ENCODE results near the gene RNF152. TPM values are rescaled to one million over a fixed set of nuclear protein-coding genes. Genes with fewer than 3 reads are reported as not detected.

RNF152 gene
- polyA plus RNA-seq, 1 donor from 2014 or later: 22.9 TPM

GRCh38 chr18:61888622-61889021 is 4.2 kb downstream of the RNF152 start:
- no peaks in the 10 kb centered on the region for H3F3A ChIP-seq (ENCODE audit: insufficient read depth, low read length, poor library complexity, severe bottlenecking)
- no peak overlapping the region for H2AFZ ChIP-seq (ENCODE audit: low read depth, low read length)
- no peak overlapping the region for H3K9ac ChIP-seq (ENCODE audit: low read length)
- no peak overlapping the region for H3K27ac ChIP-seq (ENCODE audit: low read length)
- no peaks in the 10 kb centered on the region for H3K9me2 ChIP-seq (ENCODE audit: insufficient read depth, low read length)
- no peak overlapping the region for H3K4me2 ChIP-seq (ENCODE audit: low read length)
- H3K4me3 ChIP-seq (ENCODE audit: low read length): no peak overlapping the region
- H3K9me3 ChIP-seq (ENCODE audit: low read length): no peaks in the 10 kb centered on the region
- no peaks in the 10 kb centered on the region for H4K20me1 ChIP-seq (ENCODE audit: insufficient read depth)
- TF ChIP-seq REST (IDR thresholded peaks at IDR 0.05; ENCODE audit: borderline replicate concordance): no peak
- no peak for TF ChIP-seq POLR2AphosphoS5 (IDR thresholded peaks at IDR 0.05)
- no peak for TF ChIP-seq EZH2 (IDR thresholded peaks at IDR 0.05; ENCODE audit: borderline replicate concordance, insufficient read depth, low read length, poor library complexity, severe bottlenecking)
- no peak for TF ChIP-seq CTCF (IDR thresholded peaks at IDR 0.05; ENCODE audit: poor library complexity, severe bottlenecking)
- TF ChIP-seq TAF1 (IDR thresholded peaks at IDR 0.05; ENCODE audit: low read depth): no peak
- no peak for TF ChIP-seq MXI1 (conservative IDR thresholded peaks at IDR 0.05; ENCODE audit: poor library complexity, severe bottlenecking)
- TF ChIP-seq EP300 (conservative IDR thresholded peaks at IDR 0.05; ENCODE audit: poor library complexity, severe bottlenecking): no peak
- no peak for TF ChIP-seq RAD21 (conservative IDR thresholded peaks at IDR 0.05)
- TF ChIP-seq SMC3 (conservative IDR thresholded peaks at IDR 0.05; ENCODE audit: poor library complexity): no peak
- no peaks in the 10 kb centered on the region for H3K27me3 ChIP-seq (ENCODE audit: insufficient read depth, low read depth, low read length)
- peaks cover 10% of the 10 kb centered on the region for H3K36me3 ChIP-seq (ENCODE audit: insufficient read depth, low read length)
- H3K79me2 ChIP-seq (replicated peaks; ENCODE audit: insufficient read depth, low read length): peaks cover 4% of the 10 kb centered on the region

- Histone ChIP-seq H3K9me3 (ENCODE audit: low read length) (no peaks in the 10 kb centered on the region), H3K36me3 (ENCODE audit: insufficient read depth, low read length) (peaks cover 10% of the 10 kb centered on the region), H2AFZ (ENCODE audit: low read depth, low read length) (no peak overlapping the region), H3K4me3 (ENCODE audit: low read length) (no peak overlapping the region), H3K9ac (ENCODE audit: low read length) (no peak overlapping the region), H3F3A (ENCODE audit: insufficient read depth, low read length, poor library complexity, severe bottlenecking) (no peaks in the 10 kb centered on the region), H3K79me2 (replicated peaks; ENCODE audit: insufficient read depth, low read length) (peaks cover 4% of the 10 kb centered on the region), H3K4me2 (ENCODE audit: low read length) (no peak overlapping the region), H3K9me2 (ENCODE audit: insufficient read depth, low read length) (no peaks in the 10 kb centered on the region), H3K27ac (ENCODE audit: low read length) (no peak overlapping the region), H4K20me1 (ENCODE audit: insufficient read depth) (no peaks in the 10 kb centered on the region), H3K27me3 (ENCODE audit: insufficient read depth, low read depth, low read length) (no peaks in the 10 kb centered on the region)
- no peak for TF ChIP-seq TAF1 (IDR thresholded peaks at IDR 0.05; ENCODE audit: low read depth)
- no peak for TF ChIP-seq EZH2 (IDR thresholded peaks at IDR 0.05; ENCODE audit: borderline replicate concordance, insufficient read depth, low read length, poor library complexity, severe bottlenecking)
- no peak for TF ChIP-seq POLR2AphosphoS5 (IDR thresholded peaks at IDR 0.05)
- TF ChIP-seq SMC3 (conservative IDR thresholded peaks at IDR 0.05; ENCODE audit: poor library complexity): no peak
- TF ChIP-seq RAD21 (conservative IDR thresholded peaks at IDR 0.05): no peak
- TF ChIP-seq REST (IDR thresholded peaks at IDR 0.05; ENCODE audit: borderline replicate concordance): no peak
- TF ChIP-seq EP300 (conservative IDR thresholded peaks at IDR 0.05; ENCODE audit: poor library complexity, severe bottlenecking): no peak
- TF ChIP-seq MXI1 (conservative IDR thresholded peaks at IDR 0.05; ENCODE audit: poor library complexity, severe bottlenecking): no peak
- no peak for TF ChIP-seq CTCF (IDR thresholded peaks at IDR 0.05; ENCODE audit: poor library complexity, severe bottlenecking)
These were observed 5.0 kb downstream of the RNF152 start for GRCh38 chr18:61887838-61888237.
